ENCODE results near the gene DBN1.
A peak's percentile ranks its signal among the peaks of the same experiment; 100 is the strongest.

DBN1 gene

GRCh38 chr5:177470759-177471536, 2.5 kb downstream of the DBN1 start:
- DNase-seq (ENCODE audit: low spot score) = no peak
- CTCF ChIA-PET = interaction anchor here (0.6 to 2.2 kb wide), 4 partner anchors 14 to 66 kb away, joined by 3 to 18 read pairs (median 4); no protein-coding TSS in a partner anchor
- peak overlapping the region; percentile 82 for H3K27ac ChIP-seq
- TF ChIP-seq CTCF (conservative IDR thresholded peaks at IDR 0.05; ENCODE audit: low read depth) = no peak
- POLR2A ChIA-PET (ENCODE audit: low non-redundant PET) = no interaction called here

DNA sequence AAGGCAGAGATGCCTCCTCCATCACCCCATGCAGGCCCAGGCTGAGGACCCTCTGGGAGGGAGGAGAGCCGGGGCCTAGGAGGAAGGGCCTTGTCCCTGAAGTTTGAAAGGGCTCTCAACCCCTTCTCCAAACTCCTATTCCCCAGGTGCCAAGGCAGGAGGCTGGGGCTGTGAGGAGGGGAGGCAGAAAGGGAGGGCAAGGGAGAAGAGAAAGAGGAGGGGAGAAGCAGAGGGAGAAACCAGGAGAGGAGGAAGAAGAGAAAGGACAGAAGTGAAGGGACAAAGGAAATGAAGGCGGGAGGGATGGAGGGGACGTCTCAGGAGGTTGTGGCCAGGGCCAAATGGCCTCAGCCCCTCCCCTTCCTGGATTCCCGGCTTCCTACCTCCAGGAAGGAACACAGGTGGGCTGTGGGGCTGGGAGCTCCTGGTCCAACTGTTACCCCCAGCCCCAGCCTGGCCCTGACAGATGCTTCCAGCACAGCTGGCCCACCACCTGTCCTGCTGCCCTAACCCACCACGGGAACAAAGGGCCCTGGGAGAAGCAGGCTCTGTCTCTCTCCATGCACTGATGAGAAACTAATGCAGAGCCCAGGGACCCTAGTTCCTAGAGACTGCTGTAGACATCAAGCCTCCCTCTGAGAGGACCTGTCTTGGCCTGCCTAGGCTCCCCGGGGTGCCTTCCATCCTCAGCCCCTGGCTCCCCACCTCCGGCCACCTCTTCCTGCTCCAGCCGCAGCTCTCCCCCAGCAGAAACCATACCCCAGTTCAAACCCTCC, 3.5 kb downstream of the DBN1 start:
- TF ChIP-seq CTCF (conservative IDR thresholded peaks at IDR 0.05; ENCODE audit: low read depth) = no peak
- POLR2A ChIA-PET (ENCODE audit: low non-redundant PET) = interaction anchor here (0.7 kb wide), 1 partner anchor 10 kb away, joined by 4 read pairs; no protein-coding TSS in a partner anchor
- DNase-seq (ENCODE audit: low spot score) = no peak
- CTCF ChIA-PET = interaction anchor here (0.7 to 2.2 kb wide), 6 partner anchors 13 to 67 kb away, joined by 3 to 18 read pairs (median 4); no protein-coding TSS in a partner anchor
- peak overlapping the region; percentile 82 for H3K27ac ChIP-seq

DNA sequence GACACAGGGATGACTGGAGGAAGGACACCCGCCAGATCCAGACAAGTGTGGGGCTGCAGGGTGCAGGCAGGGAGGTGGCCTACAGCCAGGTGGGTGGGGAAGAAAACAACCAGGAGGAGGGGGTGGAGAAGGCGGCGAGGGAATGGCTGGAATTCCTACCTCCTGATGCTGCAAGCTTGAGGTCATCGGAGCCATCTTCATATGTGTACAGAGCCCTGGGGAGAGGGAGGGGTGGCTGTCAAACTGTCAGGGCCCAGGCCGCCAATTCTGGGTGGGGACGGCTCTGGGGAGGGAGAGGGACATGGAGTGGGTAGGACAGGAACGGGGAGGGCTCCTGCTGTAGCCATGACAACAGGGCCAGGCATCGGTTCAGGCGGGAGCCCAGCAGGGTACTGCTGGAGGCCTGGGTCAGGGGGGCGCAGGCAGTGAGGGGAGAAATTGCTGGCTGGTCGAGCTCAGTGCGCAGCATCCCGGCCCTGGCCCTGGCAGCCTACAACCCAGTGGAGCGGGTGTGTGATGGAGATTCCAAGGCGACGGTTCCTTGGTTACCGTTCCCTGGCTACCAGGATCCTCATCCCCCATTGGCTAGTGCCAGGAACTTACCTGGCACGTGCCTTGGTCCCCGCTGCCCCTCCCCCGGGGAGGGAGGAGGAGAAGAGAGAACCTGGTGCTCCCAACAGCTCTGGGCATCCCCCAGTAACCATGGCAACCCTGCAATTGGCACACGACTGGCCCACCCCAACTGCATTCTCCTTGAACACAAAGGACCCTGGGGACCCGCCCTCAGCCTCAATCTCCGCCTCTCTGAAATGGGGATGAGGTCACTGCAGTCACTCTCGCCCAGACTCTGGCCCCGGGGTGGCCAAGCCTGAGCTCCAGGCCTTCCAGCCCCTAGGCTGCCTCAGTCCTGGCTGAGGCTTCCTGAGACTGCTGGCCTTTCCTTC, 4.5 kb downstream of the DBN1 start:
- H3K27ac ChIP-seq = peak overlapping the region; percentile 82
- ChIA-PET POLR2A (ENCODE audit: low non-redundant PET) (interaction anchor here (0.7 to 1.1 kb wide), 3 partner anchors 9 to 19 kb away, joined by 3 to 4 read pairs (median 3); no protein-coding TSS in a partner anchor), CTCF (interaction anchor here (0.7 to 2.2 kb wide), 6 partner anchors 12 to 66 kb away, joined by 3 to 18 read pairs (median 4); no protein-coding TSS in a partner anchor)
- peak; percentile 75 for DNase-seq (ENCODE audit: low spot score)
- no peak for TF ChIP-seq CTCF (conservative IDR thresholded peaks at IDR 0.05; ENCODE audit: low read depth)

GRCh38 chr5:177468329-177468684, 5.1 kb downstream of the DBN1 start:
- DNase-seq (ENCODE audit: low spot score) = no peak
- TF ChIP-seq CTCF (conservative IDR thresholded peaks at IDR 0.05; ENCODE audit: low read depth) = no peak
- ChIA-PET CTCF (interaction anchor here (0.9 to 2.2 kb wide), 4 partner anchors 11 to 65 kb away, joined by 3 to 18 read pairs (median 4); no protein-coding TSS in a partner anchor), POLR2A (ENCODE audit: low non-redundant PET) (interaction anchor here (1.1 kb wide), 1 partner anchor 19 kb away, joined by 3 read pairs; no protein-coding TSS in a partner anchor)
- peak overlapping the region; percentile 82 for H3K27ac ChIP-seq

GRCh38 chr5:177467436-177467835, 6.0 kb downstream of the DBN1 start:
- POLR2A ChIA-PET (ENCODE audit: low non-redundant PET) = no interaction called here
- no peak for TF ChIP-seq CTCF (conservative IDR thresholded peaks at IDR 0.05; ENCODE audit: low read depth)
- no peak overlapping the region for H3K27ac ChIP-seq
- CTCF ChIA-PET = interaction anchor here (1.0 kb wide), 1 partner anchor 34 kb away, joined by 3 read pairs; no protein-coding TSS in a partner anchor
- no peak for DNase-seq (ENCODE audit: low spot score)

Data from RWPE1 (cell line).